CD4-positive, alpha-beta T cell treated with Interleukin-4 for 4 hours (primary cell): Measurements from ENCODE around the gene SYCE1L.
"Not testable (repeated sequence)": the region's sequence is repeated elsewhere in the genome, so short reads cannot be mapped to it uniquely, and the experiment has no call there.

ENCODE experiments used
- DNase-seq: peaks from one replicate; pipeline ENCODE4 v3.0.0-alpha.2; 2020

The SYCE1L gene

DNA sequence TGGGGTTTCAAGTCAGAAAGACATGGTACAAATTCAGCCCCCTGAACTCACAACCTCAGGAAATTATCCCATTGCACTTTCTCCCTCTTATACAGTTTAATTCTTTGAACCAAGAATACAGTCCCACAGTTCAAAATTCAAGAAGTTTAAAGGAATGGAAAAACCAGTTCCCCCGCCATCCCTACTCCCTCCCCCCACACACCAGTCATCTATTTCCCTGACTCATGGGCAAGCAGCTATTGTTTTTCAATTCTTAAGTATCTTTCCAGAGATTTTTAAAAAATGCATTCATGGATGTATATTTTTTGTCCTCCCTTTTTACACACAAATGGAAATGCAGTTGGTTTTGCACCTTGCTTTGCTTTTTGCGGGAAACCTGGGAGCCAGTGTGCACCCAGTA, 7.3 kb downstream of the SYCE1L start:
- DNase-seq: no peak

DNA sequence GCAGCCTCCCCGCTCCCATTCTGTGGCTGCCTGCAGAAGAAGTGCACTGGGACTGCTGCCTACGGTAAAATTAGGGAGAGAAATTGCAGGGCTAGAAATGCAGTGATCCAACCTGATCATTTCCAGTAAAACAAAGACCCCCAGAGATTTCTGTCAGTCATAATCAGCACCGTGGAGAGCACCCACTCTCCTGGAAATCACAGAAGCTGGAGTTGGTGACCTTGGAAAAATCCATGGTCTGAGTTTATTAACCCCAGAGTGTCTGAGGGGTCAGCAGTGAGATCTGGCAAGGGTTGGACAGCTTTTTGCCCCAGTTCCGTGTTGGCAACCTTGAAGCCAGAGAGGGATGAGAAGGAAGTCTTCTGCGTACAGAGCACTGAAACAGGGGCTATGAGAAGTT, 7.8 kb downstream of the SYCE1L start:
- DNase-seq: no peak

DNA sequence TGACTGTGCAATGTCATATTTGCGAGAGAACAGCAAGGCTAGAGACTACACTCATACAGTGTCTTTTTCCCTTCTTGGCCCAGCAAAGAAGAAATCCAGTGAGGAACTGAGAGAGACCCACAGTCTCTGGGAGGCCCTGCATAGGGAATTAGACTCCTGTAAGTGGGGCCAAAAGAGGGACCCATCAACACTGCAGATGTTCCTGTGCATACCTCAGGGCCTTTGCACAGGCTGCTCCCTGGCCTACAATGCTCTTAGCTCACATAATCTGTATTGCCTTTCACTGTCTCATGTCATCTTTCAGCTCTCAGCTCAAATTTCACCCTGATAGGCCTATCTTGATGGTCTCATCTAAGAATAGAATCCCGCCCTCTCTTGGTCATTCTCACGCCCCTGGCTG, 9.2 kb downstream of the SYCE1L start:
- DNase-seq: no peak

- DNase-seq: peak; percentile 65
These were observed 12.9 kb downstream of the SYCE1L start for GRCh38 chr16:77211880-77212740.

GRCh38 chr16:77212741-77213541, 13.7 kb downstream of the SYCE1L start:
- peak; percentile 57 for DNase-seq

DNA sequence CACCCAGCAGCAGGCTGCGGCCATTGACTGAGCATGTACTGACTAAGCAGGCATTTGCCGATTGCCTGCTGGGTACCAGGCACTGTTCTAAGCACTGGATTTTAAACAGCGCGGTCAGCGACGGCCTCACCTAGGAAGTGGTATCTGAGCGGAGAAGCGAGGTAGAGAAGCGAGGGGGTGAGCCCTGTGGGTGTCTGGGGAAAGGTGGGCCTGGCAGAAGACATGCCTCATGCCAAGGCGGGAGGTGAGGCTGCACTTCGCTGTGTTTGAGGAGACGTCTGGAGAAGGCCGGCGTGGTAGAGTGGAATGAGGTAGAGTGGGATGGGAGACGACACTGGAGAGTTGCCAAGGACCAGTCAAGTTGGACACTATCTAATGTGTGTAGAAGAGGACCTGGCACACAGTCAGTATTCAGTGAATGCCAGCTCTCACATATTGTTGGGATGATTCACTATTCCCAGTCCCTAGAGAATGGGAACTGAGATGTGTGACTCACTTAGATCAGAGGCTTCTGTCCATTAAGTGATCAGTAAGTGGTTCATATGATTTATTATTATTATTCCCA, 14.4 kb downstream of the SYCE1L start:
- no peak for DNase-seq

DNA sequence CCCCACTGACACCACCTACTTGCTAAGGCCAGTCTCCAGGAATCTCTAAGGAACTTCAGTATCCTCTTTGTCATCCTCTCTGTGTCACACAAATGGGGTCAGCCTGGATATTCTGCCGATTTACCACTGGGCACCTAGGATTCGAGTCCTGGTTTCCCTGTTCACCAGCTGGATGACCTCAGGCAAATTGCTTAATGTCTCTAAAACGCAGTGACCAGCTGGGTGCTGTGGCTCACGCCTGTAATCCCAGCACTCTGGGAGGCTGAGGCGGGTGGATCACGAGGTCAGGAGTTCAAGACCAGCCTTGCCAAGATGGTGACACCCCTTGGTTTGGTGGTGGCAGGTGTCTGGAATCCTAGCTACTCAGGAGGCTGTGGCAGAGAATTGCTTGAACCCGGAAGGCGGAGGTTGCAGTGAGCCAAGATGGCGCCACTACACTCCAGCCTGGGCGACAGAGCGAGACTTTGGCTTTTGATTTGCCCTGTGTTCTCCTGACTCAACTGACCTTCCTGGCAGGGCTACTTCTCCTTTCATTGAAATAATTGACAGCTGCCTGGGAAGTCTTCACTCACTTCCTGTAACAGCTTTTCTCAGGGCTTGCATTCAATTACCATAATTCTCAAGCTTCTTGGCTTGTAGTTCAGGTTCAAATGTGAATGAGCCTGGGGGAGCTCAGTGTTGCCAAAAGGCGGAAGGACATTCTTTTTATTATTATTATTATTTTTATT, 15.4 kb downstream of the SYCE1L start:
- DNase-seq: no peak

- DNase-seq: no peak
These were observed 20.2 kb downstream of the SYCE1L start for GRCh38 chr16:77219437-77219836.

DNA sequence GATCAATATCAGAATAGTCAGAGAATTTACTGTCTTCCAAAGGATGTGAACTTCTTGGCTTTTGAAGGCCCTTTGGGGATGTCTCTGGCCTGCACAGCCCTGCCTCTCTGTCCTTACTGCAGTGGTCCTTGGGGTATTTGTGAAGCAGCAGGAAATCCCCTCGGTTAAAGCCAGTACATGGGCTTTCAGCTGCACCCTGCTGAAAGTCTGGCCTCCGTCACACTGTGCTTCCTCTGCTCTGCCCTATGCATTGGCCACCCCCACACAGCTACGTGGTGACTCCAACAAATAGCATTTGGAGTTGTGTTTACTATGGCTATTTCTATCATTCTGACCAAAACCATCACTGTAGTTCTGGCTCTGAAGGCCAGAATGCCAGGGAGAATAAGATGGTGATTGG, 21.2 kb downstream of the SYCE1L start:
- DNase-seq: no peak

GRCh38 chr16:77221482-77221881, 22.3 kb downstream of the SYCE1L start:
- no peak for DNase-seq

DNA sequence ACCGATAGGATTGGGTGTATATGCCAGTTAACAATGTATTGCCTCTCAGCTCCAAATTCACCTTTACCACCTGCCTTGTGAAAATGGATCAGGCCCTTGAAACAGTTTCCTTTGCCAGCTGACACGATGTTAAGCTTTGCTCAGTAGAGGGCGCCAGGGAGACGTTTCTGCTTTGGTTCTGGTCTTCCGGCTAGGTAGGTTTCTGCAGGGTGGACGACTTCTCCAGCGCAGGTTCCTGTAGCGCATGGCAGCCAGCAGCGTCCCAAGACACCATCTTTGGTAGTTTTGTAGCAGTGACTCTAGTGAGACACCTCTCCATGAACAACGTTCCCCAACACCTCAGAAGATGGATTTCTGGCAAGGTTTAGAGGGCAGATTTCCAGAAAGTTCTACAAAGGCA, 24.0 kb downstream of the SYCE1L start:
- DNase-seq: no peak

- no peak for DNase-seq
These were observed 26.0 kb downstream of the SYCE1L start for GRCh38 chr16:77225182-77225581.

GRCh38 chr16:77227745-77228144, 28.5 kb downstream of the SYCE1L start:
- no peak for DNase-seq

- no peak for DNase-seq
These were observed 31.8 kb downstream of the SYCE1L start for GRCh38 chr16:77231047-77231446.

GRCh38 chr16:77233799-77234519, 34.8 kb downstream of the SYCE1L start:
- DNase-seq: no peak

DNA sequence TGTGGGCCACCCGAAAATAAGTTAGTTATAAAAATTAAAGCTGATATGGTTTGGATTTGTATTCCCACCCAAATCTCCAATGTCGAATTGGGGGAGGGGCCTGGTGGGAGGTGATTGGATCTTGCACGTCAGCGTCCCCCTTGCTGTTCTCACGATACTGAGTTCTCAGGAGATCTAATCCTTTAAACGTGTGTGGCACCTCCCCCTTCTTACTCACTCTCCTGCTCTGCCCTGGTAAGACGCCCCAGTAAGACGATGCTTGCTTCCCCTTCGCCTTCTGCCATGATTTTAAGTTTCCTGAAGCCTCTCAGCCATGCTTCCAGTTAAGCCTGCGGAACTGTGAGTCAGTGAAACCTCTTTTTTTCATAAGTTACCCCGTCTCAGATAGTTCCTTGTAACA, 35.4 kb downstream of the SYCE1L start:
- no peak for DNase-seq

GRCh38 chr16:77236063-77236511, 36.9 kb downstream of the SYCE1L start:
- peak; percentile 82 for DNase-seq

- DNase-seq: no peak
These were observed 39.4 kb downstream of the SYCE1L start for GRCh38 chr16:77238593-77238992.

GRCh38 chr16:77242471-77242870, 43.3 kb downstream of the SYCE1L start:
- not testable (repeated sequence) for DNase-seq

GRCh38 chr16:77246150-77246549, 46.9 kb downstream of the SYCE1L start:
- no peak for DNase-seq

GRCh38 chr16:77250400-77250799, 51.2 kb downstream of the SYCE1L start:
- DNase-seq: no peak
